Esophagus muscularis mucosa (tissue), 4 donors: Measurements from ENCODE around the gene SHC1. TPM values are rescaled to one million over a fixed set of nuclear protein-coding genes. Genes with fewer than 3 reads are reported as not detected.
"Not testable (repeated sequence)": the region's sequence is repeated elsewhere in the genome, so short reads cannot be mapped to it uniquely, and the experiment has no call there.

Experiments used
- DNase-seq: peaks from one replicate; pipeline ENCODE4 v3.0.0-alpha.2; 2017; ENCODE audit errors: extremely low spot score
- H3K27ac ChIP-seq, 4 donors: fragments of 200-600 bp; sonication (generic); replicated peaks in 1 of 4; 1 replicate in 3 of 4; 2 replicates in 1 of 4; pipeline ENCODE4 v1.5.1; 2016 to 2019; ENCODE audit warnings: mild to moderate bottlenecking in 1 of 4
- H3K27me3 ChIP-seq, 4 donors: fragments of 200-600 bp; sonication (generic); one replicate each; pipeline versions ENCODE4 v1.5.1 to v1.6.0; 2016 to 2019
- H3K36me3 ChIP-seq, 4 donors: fragments of 200-600 bp; sonication (generic); one replicate each; pipeline ENCODE4 v1.5.1; 2016 to 2019
- H3K4me1 ChIP-seq, 4 donors: fragments of 200-600 bp; sonication (generic); one replicate each; pipeline ENCODE4 v1.5.1; 2016 to 2019
- H3K4me3 ChIP-seq, 4 donors: fragments of 200-600 bp; sonication (generic); 1 replicate in 2 of 4; 2 replicates in 2 of 4; pipeline ENCODE4 v1.5.1; 2016 to 2019; ENCODE audit warnings: mild to moderate bottlenecking in 4 of 4, moderate library complexity in 1 of 4
- H3K9me3 ChIP-seq, 4 donors: fragments of 200-600 bp; sonication (generic); 1 replicate in 3 of 4; 2 replicates in 1 of 4; pipeline ENCODE4 v1.5.1; 2016 to 2019
- EP300 ChIP-seq: sonication (generic); formaldehyde crosslinking; IDR thresholded peaks from one replicate; pipeline ENCODE4 v1.6.1; 2017; ENCODE audit warnings: antibody characterized with exemption
- POLR2A ChIP-seq: fragments of 450-650 bp; IDR thresholded peaks from one replicate; pipeline ENCODE4 v1.6.1; 2017; ENCODE audit warnings: antibody characterized with exemption, moderate library complexity, mild to moderate bottlenecking, low read depth
- POLR2AphosphoS5 ChIP-seq, 2 donors: sonication (generic); formaldehyde crosslinking; IDR thresholded peaks; one replicate each; pipeline ENCODE4 v1.6.1; 2017; ENCODE audit warnings: antibody characterized with exemption in 2 of 2
- WGBS: methylation state at CpG from one replicate; pipeline ENCODE4 v1.1.5; 2018; 5-methylcytosine and 5-hydroxymethylcytosine counted together
- intact Hi-C: fragments of 100-400 bp; cut with DNase I; formaldehyde crosslinking; loops from one replicate; pipeline ENCODE4 v1.15.1; 2023
- total RNA-seq, 4 donors: library from RNA; depleted of rRNA; stranded (reverse); fragments of >200 nt; gene quantifications; one replicate each; pipeline versions ENCODE4 v1.1.0 to v1.2.1, GENCODE V29; 2016
- TF ChIP-seq, protein P1 (sequence below), 3 experiments: fragments of 200-600 bp in 2 of 3; fragments of 450-650 bp in 1 of 3; sonication (generic) in 2 of 3; IDR thresholded peaks; one replicate each; pipeline ENCODE4 v1.5.1; 2017 to 2019; ENCODE audit warnings: antibody characterized with exemption in 3 of 3, mild to moderate bottlenecking in 2 of 3, moderate library complexity in 1 of 3

SHC1 gene
- total RNA-seq, 4 donors from 2014 or later: 60.6 to 101 (median 93.4) TPM

DNA sequence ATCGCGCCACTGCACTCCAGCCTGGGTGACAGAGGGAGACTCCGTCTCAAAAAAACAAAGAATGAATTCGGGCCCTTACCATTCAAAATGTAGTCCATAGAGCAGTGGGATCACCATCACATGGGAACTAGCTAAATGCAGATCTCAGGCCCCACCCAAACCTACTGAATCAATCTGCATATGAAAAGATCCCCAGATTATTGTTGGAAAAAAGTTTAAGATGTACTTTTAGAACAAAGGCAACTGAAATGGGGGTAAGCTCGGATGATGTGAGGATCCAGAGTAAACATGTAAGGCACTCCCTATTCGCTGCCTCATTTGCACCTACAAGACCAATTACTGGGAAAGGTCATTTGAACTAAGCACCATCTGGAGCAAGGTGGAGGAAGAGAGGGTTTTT is 11.8 kb upstream of the SHC1 start:
- WGBS: 65% methylated on average over 6 of the region's 6 CpGs
- intact Hi-C loops: no loop called here
- peak overlapping the region; percentile 71 to 85 (median 74) for H3K4me3 ChIP-seq
- H3K9me3 ChIP-seq: no peaks in the 10 kb centered on the region
- no peaks in the 10 kb centered on the region for H3K27me3 ChIP-seq
- no peak for TF ChIP-seq POLR2AphosphoS5 (IDR thresholded peaks at IDR 0.05)
- TF ChIP-seq EP300: no peak
- TF ChIP-seq, protein P1, sequence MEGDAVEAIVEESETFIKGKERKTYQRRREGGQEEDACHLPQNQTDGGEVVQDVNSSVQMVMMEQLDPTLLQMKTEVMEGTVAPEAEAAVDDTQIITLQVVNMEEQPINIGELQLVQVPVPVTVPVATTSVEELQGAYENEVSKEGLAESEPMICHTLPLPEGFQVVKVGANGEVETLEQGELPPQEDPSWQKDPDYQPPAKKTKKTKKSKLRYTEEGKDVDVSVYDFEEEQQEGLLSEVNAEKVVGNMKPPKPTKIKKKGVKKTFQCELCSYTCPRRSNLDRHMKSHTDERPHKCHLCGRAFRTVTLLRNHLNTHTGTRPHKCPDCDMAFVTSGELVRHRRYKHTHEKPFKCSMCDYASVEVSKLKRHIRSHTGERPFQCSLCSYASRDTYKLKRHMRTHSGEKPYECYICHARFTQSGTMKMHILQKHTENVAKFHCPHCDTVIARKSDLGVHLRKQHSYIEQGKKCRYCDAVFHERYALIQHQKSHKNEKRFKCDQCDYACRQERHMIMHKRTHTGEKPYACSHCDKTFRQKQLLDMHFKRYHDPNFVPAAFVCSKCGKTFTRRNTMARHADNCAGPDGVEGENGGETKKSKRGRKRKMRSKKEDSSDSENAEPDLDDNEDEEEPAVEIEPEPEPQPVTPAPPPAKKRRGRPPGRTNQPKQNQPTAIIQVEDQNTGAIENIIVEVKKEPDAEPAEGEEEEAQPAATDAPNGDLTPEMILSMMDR (IDR thresholded peaks at IDR 0.05): no peak
- TF ChIP-seq POLR2A: no peak
- DNase-seq: no peak
- peaks cover 18 to 31% (median 22%) of the 10 kb centered on the region in 4 donors for H3K4me1 ChIP-seq
- H3K36me3 ChIP-seq: peaks cover 0 to 17% (median 10%) of the 10 kb centered on the region in 4 donors
- peak overlapping the region in 2 of 4 donors; percentile 9 to 76 for H3K27ac ChIP-seq

DNA sequence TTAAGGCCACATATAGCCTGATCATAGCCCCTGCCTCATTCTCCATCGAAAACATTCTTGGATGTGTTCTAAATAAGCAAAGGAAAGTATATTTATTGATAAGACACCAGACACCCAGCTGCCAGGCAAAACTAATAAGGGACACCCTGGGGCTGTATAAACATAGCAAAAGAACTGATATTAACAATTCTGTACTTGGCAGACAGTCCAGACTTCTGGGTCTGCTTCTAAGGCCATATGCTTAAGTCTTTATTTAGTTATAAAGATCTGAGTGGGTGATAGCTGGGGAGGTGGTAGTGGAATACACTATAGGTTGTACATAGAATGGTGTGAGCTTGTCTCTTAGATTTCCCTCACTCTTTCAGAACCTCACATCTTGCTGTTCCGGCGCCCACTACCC is 7.8 kb upstream of the SHC1 start:
- DNase-seq: no peak
- Histone ChIP-seq H3K36me3 (peaks cover 0 to 9% (median 4%) of the 10 kb centered on the region in 4 donors), H3K4me1 (peaks cover 9 to 30% (median 20%) of the 10 kb centered on the region in 4 donors), H3K4me3 (no peak overlapping the region), H3K27ac (no peak overlapping the region), H3K9me3 (no peaks in the 10 kb centered on the region), H3K27me3 (no peaks in the 10 kb centered on the region)
- 96% methylated on average over 3 of the region's 3 CpGs for WGBS
- TF ChIP-seq POLR2A: no peak
- TF ChIP-seq EP300: no peak
- no peak for TF ChIP-seq POLR2AphosphoS5 (IDR thresholded peaks at IDR 0.05)
- TF ChIP-seq, protein P1 (IDR thresholded peaks at IDR 0.05): no peak
- intact Hi-C loops: no loop called here

DNA sequence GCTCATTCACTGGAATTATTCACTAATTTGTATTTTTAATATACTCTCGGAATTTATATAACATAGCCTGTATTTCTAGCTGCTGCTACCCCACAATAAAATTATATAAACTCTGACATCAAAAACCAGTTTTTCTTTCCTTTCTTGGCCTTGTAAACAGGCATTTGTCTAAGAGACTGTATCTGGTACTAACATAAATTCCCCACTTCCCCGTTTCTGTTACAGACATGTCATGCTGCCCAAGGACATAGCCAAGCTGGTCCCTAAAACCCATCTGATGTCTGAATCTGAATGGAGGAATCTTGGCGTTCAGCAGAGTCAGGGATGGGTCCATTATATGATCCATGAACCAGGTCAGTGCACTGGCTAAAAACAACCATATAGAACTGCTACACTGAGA is 7.2 kb upstream of the SHC1 start:
- WGBS: 57% methylated on average over 3 of the region's 3 CpGs
- intact Hi-C loops: not testable (repeated sequence)

DNA sequence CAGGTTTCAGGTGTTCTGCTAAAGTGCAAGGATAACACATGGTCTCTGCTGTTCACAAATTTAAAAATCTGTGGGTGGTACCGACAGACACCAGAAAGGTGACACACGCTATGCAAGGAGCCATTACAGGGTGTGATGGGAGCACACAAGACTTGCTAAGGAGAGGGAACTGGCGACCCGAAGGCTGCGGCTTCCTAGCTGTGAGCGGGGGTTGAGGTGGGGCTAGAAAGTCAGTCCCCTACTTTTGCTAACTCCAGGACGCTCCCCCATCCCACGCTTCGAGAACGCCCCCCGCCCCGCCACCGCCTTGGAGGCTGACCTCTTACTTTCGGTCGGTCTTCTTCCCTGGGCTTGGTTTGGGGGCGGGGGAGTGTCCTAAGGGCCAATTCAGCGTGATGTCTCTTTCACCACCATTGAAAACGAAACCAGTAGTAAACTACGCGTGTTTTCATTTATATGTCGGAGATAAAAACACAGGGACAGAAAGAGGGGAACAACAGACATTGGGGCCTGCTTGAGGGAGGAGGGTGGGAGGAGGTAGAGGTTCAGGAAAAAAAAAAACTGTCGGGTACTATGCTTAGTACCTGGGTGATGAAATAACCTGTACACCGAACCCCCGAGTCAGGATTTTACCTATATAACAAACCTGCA is 5.0 kb upstream of the SHC1 start:
- no peak for DNase-seq

More for the DNA sequence above, 7.2 kb upstream of the SHC1 start:
- not testable (repeated sequence) for H3K27ac ChIP-seq, H3K9me3 ChIP-seq, H3K36me3 ChIP-seq, H3K4me3 ChIP-seq, DNase-seq, H3K27me3 ChIP-seq
- H3K4me1 ChIP-seq: peaks cover 14 to 35% (median 25%) of the 10 kb centered on the region in 4 donors

DNA sequence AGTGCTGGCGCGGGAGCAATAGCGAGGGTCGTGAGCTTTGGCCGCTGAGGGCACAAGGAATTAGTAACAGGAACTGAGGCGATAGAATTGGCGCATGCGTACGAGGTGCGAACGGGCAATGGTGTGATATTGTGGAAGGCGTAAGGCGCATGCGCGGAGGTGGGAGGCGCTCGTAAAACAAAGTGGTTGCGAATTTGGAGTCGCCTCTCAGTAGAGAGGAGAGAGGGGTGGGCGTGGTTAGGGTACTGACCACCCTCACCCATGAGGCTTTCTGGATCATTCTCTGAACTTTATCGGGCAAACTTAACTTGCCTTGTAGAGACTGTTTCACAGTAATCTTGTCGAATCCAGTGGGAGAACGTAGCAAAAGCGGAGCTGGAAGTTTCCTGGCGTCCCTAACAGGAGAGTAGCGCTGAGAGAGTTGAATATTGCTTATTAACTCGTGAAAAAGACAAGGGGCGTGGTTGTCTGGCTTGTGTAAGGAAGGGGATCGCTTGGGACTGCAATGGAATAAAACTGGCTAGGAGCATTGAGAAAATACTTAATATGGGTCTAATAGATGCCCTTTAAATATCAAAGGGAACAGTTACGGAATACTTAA is 4.4 kb upstream of the SHC1 start:
- under 1% methylated on average over 30 of the region's 30 CpGs for WGBS
- no peak for TF ChIP-seq EP300
- TF ChIP-seq POLR2AphosphoS5 (IDR thresholded peaks at IDR 0.05): peak in 1 of 2 donors; percentile 91
- peak; percentile 22 for TF ChIP-seq POLR2A
- TF ChIP-seq, protein P1 (IDR thresholded peaks at IDR 0.05): no peak
- Histone ChIP-seq H3K4me1 (peaks cover 35 to 53% (median 47%) of the 10 kb centered on the region in 4 donors), H3K36me3 (peaks cover 0 to 9% (median 4%) of the 10 kb centered on the region in 4 donors), H3K27me3 (no peaks in the 10 kb centered on the region), H3K9me3 (no peaks in the 10 kb centered on the region), H3K4me3 (peak overlapping the region; percentile 63 to 77 (median 70)), H3K27ac (peak overlapping the region; percentile 96 to 98 (median 96))
- DNase-seq: peak; percentile 98
- intact Hi-C loops: no loop called here

More for the DNA sequence above, 5.0 kb upstream of the SHC1 start:
- H3K4me3 ChIP-seq: peak overlapping the region; percentile 63 to 77 (median 70)
- intact Hi-C loops: no loop called here
- TF ChIP-seq, protein P1 (IDR thresholded peaks at IDR 0.05): peak in 1 of 3 experiments; percentile 5
- TF ChIP-seq EP300: no peak
- TF ChIP-seq POLR2AphosphoS5 (IDR thresholded peaks at IDR 0.05): peak in 1 of 2 donors; percentile 42
- no peak for TF ChIP-seq POLR2A
- no peaks in the 10 kb centered on the region for H3K27me3 ChIP-seq
- H3K27ac ChIP-seq: peak overlapping the region; percentile 96 to 98 (median 96)
- peaks cover 28 to 47% (median 40%) of the 10 kb centered on the region in 4 donors for H3K4me1 ChIP-seq
- peaks cover 0 to 9% (median 4%) of the 10 kb centered on the region in 4 donors for H3K36me3 ChIP-seq
- H3K9me3 ChIP-seq: no peaks in the 10 kb centered on the region
- WGBS: 0% methylated on average over 21 of the region's 24 CpGs
